Fibroblast of villous mesenchyme (primary cell): ENCODE measurements around the gene PLD6. TPM values are rescaled to one million over a fixed set of nuclear protein-coding genes. Genes with fewer than 3 reads are reported as not detected.

Source experiments
- DNase-seq: peaks from one replicate; pipeline ENCODE4 v3.0.0-alpha.2; 2010; ENCODE audit warnings: low read depth
- H3K4me3 ChIP-seq: 2 replicates; pipeline ENCODE4 v1.5.1; 2011; ENCODE audit warnings: low read depth, mild to moderate bottlenecking, low read length
- total RNA-seq: library from RNA; depleted of rRNA; stranded (reverse); fragments of >200 nt; gene quantifications from 2 replicates; pipeline ENCODE4 v1.2.3, GENCODE V29; 2012
- TF ChIP-seq, protein P1 (sequence below): IDR thresholded peaks from 2 replicates; pipeline ENCODE4 v1.5.1; 2012; ENCODE audit warnings: low read depth, mild to moderate bottlenecking, low read length; ENCODE audit not compliant: insufficient read depth

The PLD6 gene
- total RNA-seq, 1 donor = 5.6 TPM

DNA sequence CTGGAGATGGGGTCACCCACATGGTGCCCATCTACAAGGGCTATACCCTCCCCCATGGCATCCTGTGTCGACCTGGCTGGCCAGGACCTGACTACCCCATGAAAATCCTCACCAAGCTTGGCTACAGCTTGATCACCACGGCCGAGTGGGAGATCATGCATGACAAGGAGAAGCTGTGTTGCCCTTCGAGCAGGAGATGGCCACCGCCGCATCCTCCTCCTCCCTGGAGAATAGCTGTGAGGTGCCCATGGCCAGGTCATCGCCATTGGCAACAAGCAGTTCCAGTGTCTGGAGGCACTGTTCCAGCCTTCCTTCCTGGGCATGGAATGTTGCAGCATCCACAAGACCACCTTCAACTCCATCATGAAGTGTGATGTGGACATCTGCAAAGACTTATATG lies 36.1 kb upstream of the PLD6 start:
- H3K4me3 ChIP-seq = no peak overlapping the region
- no peak for DNase-seq
- TF ChIP-seq, protein P1, sequence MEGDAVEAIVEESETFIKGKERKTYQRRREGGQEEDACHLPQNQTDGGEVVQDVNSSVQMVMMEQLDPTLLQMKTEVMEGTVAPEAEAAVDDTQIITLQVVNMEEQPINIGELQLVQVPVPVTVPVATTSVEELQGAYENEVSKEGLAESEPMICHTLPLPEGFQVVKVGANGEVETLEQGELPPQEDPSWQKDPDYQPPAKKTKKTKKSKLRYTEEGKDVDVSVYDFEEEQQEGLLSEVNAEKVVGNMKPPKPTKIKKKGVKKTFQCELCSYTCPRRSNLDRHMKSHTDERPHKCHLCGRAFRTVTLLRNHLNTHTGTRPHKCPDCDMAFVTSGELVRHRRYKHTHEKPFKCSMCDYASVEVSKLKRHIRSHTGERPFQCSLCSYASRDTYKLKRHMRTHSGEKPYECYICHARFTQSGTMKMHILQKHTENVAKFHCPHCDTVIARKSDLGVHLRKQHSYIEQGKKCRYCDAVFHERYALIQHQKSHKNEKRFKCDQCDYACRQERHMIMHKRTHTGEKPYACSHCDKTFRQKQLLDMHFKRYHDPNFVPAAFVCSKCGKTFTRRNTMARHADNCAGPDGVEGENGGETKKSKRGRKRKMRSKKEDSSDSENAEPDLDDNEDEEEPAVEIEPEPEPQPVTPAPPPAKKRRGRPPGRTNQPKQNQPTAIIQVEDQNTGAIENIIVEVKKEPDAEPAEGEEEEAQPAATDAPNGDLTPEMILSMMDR = no peak

DNA sequence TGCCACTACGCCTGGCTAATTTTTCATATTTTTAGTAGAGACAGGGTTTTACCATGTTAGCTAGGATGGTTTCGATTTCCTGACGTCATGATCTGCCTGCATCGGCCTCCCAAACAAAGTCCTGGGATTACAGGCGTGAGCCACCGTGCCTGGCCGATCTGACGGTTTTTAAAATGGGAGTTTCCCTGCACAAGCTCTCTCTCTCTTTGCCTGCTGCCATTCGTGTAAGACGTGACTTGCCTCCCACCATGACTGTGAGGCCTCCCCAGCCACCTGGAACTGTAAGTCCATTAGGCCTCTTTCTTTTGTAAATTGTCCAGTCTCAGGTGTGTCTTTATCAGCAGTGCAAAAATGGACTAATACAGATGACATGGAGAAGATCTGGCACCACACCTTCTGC lies 35.5 kb upstream of the PLD6 start:
- DNase-seq = no peak
- TF ChIP-seq, protein P1 = no peak
- no peak overlapping the region for H3K4me3 ChIP-seq

DNA sequence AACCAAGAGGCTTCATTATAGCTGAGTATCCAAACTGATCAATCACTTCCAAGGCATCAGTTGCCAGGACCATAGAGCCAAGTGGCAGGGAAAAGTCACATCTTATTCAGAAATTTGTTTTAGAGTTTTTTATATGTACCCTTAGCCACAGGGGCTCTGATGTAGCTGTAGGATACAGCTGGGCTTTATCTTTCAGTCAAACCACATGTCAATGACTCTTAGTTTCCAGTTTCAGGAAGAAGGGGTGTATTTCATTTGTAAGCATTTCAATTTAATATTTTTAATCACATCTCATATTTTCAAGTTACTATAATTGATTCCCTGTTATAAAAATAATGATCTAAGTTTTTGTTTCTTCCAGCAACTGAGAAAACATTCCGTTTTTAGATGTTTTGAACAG lies 33.7 kb upstream of the PLD6 start:
- no peak overlapping the region for H3K4me3 ChIP-seq
- DNase-seq = no peak
- TF ChIP-seq, protein P1 = no peak

DNA sequence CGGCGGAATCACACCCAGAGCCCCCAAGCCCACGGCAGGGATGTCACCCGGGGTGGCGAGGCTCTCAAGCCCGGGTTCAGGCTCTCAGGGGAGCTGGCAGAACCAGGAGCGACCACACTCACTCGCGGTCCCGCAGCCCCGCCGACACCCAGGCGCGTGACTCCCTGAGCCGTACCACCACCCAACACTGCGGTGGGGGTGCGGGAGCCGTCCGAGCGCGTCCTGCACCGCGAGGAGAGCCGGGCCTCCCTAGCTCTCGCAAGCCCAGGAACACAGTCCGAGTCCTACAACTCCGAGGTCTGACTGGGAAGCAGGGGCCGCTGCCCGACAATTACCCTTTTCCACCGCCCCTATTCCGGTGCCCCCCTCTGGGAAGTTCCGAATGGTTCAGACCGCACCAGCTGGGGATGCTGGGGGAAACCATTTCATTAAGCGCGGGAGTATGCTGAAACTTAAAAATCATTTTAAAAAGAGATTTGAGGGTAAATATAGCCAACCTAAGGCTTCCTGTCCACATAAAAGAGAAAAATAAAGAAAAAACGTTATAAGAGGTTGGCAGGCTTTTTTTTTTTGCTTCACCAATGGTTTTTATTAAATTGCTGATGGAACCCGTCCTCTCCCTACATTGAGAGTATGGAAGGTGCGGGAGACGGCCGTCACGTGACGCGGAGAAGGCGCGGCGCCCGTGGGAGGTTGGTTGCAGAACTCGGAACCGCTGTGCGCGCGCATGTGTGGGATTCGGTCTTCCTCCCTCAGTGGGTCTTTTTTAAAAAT lies 31.1 kb upstream of the PLD6 start, which contains the start of gene FLCN:
FLCN (minus strand) TSS at position 143 of the 774 bp plus-strand sequence. CDS start 9,031 bp downstream, outside the sequence.
- TF ChIP-seq, protein P1 = no peak
- peak; percentile 92 for DNase-seq
- H3K4me3 ChIP-seq = peak within 1 kb of the TSS; percentile 99

DNA sequence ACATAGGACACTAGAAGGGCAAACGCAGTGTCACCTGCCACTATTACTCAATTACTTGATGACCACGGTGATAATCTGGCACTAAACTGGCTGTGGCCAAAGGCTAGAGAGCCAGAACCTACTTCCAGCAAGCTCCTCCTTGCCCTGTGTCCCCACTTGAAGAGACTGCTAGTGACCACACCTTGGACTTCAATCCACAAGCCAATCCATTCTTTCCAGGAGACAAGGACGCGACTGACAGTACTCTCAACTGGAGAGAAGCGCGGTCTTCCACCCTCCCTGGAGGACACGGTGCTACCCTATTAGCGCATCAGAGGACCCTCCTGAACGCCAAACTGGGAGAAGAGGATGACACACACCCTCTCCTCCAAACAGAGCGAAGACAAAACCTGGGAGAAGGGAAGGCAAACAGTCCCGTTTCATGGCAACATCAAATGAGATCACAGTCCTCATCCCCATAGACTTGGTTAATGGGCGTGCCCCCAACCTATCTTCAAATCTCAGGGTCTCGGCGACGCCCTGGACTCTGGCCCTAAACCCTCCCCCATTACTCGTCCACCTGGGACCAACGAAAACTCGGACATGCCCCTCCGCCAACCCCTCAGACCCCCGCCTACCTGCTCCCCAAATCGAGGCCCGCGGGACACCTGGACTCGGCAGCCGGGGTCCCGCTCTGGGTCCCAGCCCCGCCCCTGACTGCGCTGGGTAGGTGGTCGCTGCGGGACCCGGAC lies 30.3 kb upstream of the PLD6 start:
- peak; percentile 30 for DNase-seq
- H3K4me3 ChIP-seq = peak overlapping the region; percentile 99
- TF ChIP-seq, protein P1 = no peak

DNA sequence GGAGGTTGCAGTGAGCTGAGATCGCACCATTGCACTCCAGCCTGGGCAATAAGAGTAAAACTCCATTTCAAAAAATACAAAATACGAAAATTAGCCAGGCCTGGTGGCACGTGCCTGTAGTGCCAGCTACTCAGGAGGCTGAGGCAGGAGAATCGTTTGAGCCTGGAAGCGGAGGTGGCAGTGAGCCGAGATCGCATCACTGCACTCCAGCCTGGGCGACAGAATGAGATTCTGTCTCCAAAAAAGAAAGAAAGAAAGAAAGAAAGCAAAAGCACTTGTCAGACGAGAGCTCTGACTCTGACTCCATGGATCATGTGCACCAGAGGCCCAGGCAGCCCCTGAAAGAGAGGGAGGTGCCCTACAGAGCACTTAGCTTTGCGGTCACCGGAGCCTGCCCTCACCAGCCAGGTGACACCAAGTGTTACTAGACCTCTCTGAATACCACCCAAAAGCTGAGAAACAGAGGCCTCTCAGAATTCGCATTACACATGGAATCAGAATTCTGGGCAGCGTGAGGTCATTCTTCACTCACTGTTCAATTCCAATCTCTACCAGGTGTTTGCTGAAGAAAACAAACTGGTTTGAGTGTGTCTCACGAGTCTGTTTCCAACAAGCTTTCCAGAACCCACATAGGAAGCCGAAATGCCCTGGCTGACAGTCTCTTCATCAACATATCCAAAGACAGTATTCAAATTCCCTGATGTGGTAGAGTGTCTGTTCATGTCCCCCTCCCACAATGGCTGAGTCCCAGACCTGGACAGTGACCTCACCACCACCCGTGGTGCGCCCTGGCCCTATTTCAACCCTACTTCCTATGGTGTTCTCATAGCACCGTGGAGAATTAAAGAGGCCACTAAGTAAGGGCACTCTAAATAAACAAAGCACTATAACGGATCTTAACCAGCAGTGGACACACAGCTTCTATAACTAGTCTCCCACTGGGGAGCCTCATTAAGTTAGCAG lies 29.4 kb upstream of the PLD6 start:
- peak overlapping the region; percentile 99 for H3K4me3 ChIP-seq
- TF ChIP-seq, protein P1 = no peak
- DNase-seq = peak; percentile 39
